H1 (cell line): Measurements from ENCODE around the gene HELZ2. TPM values are rescaled to one million over a fixed set of nuclear protein-coding genes. Genes with fewer than 3 reads are reported as not detected.

Experiments used
- CTCF ChIA-PET: fragments of 300-600 bp; sonication (Branson Sonifier 250); formaldehyde crosslinking; loops from one replicate; lab custom pipeline; 2021; ENCODE audit not compliant: partially characterized antibody; lab: Charles Lee
- POLR2A ChIA-PET: fragments of 300-600 bp; sonication (Branson Sonifier 250); formaldehyde crosslinking; loops from one replicate; lab custom pipeline; 2021; ENCODE audit warnings: inconsistent platforms; ENCODE audit not compliant: partially characterized antibody; lab: Charles Lee
- DNase-seq, 2 experiments: peaks; one replicate each; pipeline versions ENCODE4 v3.0.0 to v3.0.0-alpha.2; 2010 to 2022; ENCODE audit warnings: low spot score in 2 of 2, low read depth in 1 of 2, mixed read lengths in 1 of 2
- FAIRE-seq: peaks from 2 replicates; lab custom pipeline; 2011; peaks lifted over from hg19 to GRCh38; lab: Jason Lieb, UNC
- H2AFZ ChIP-seq: 2 replicates; pipeline ENCODE4 v1.8.1; 2012; ENCODE audit warnings: low read length, inconsistent platforms
- H2AK5ac ChIP-seq: 2 replicates; pipeline ENCODE4 v1.6.1; 2013; ENCODE audit warnings: low read depth, low read length
- H2BK120ac ChIP-seq: replicated peaks from 2 replicates; pipeline ENCODE3; 2013; ENCODE audit warnings: low read depth, low read length, inconsistent platforms
- H2BK12ac ChIP-seq: 2 replicates; pipeline ENCODE4 v1.6.1; 2013; ENCODE audit warnings: low read depth, low read length
- H2BK15ac ChIP-seq: 2 replicates; pipeline ENCODE4 v1.6.1; 2013; ENCODE audit warnings: low read length
- H2BK20ac ChIP-seq: 2 replicates; pipeline ENCODE4 v1.6.1; 2013; ENCODE audit warnings: low read length
- H2BK5ac ChIP-seq: 2 replicates; pipeline ENCODE4 v1.6.1; 2013; ENCODE audit warnings: low read depth, low read length
- H3K14ac ChIP-seq: 2 replicates; pipeline ENCODE4 v1.6.1; 2013; ENCODE audit warnings: inconsistent platforms; ENCODE audit not compliant: insufficient read length
- H3K18ac ChIP-seq: 2 replicates; pipeline ENCODE4 v1.6.1; 2013; ENCODE audit warnings: low read length; ENCODE audit errors: extremely low read depth
- H3K23ac ChIP-seq: 2 replicates; pipeline ENCODE4 v1.6.1; 2013; ENCODE audit warnings: inconsistent platforms; ENCODE audit not compliant: insufficient read length
- H3K23me2 ChIP-seq: 2 replicates; pipeline ENCODE4 v1.6.1; 2013; ENCODE audit warnings: low read depth, low read length
- H3K27ac ChIP-seq: 2 replicates; pipeline ENCODE4 v1.6.1; 2011; ENCODE audit warnings: low read depth, low read length, inconsistent platforms
- H3K27me3 ChIP-seq, 4 experiments: replicated peaks in 1 of 4; 1 replicate in 1 of 4; 2 replicates in 3 of 4; pipeline versions ENCODE4 v1.6.1 to v1.8.1; 2011 to 2013; ENCODE audit warnings: low read length in 3 of 4, mild to moderate bottlenecking in 3 of 4, inconsistent platforms in 2 of 4, mixed read lengths in 2 of 4, moderate library complexity in 1 of 4; ENCODE audit not compliant: control insufficient read depth in 3 of 4, insufficient read depth in 3 of 4; ENCODE audit errors: extremely low read depth in 1 of 4
- H3K36me3 ChIP-seq, 4 experiments: 2 replicates each; pipeline versions ENCODE4 v1.6.1 to v1.8.1; 2011 to 2013; ENCODE audit warnings: mild to moderate bottlenecking in 4 of 4, low read length in 3 of 4, moderate library complexity in 2 of 4, control low read depth in 1 of 4, inconsistent platforms in 1 of 4; ENCODE audit not compliant: insufficient read depth in 4 of 4, control insufficient read depth in 2 of 4
- H3K4ac ChIP-seq: replicated peaks from 2 replicates; pipeline ENCODE3; 2013; ENCODE audit warnings: low read length, low read depth, mixed read lengths, inconsistent platforms; ENCODE audit not compliant: insufficient read length
- H3K4me1 ChIP-seq, 4 experiments: replicated peaks in 1 of 4; 1 replicate in 1 of 4; 2 replicates in 3 of 4; pipeline versions ENCODE4 v1.6.1 to v1.8.1; 2011 to 2013; ENCODE audit warnings: low read length in 3 of 4, inconsistent platforms in 2 of 4, mixed read lengths in 1 of 4; ENCODE audit not compliant: insufficient read depth in 4 of 4, control insufficient read depth in 3 of 4
- H3K4me2 ChIP-seq, 2 experiments: 2 replicates each; pipeline versions ENCODE4 v1.6.1 to v1.8.1; 2011 to 2013; ENCODE audit warnings: low read depth in 2 of 2, low read length in 2 of 2, control low read depth in 1 of 2, inconsistent platforms in 1 of 2, mild to moderate bottlenecking in 1 of 2; ENCODE audit not compliant: insufficient read depth in 1 of 2
- H3K4me3 ChIP-seq, 4 experiments: fragments of 200-600, 300-600 bp in 1 of 4; sonication (generic), shearing (Covaris generic), sonication (Bioruptor Twin) in 1 of 4; 2 replicates each; pipeline versions ENCODE4 v1.5.1 to v1.8.1; 2011 to 2016; ENCODE audit warnings: low read length in 4 of 4, low read depth in 3 of 4, control low read depth in 2 of 4, inconsistent platforms in 2 of 4, mild to moderate bottlenecking in 2 of 4, mixed read lengths in 1 of 4, moderate library complexity in 1 of 4; ENCODE audit not compliant: insufficient read depth in 2 of 4; ENCODE audit errors: extremely low read depth in 1 of 4
- H3K56ac ChIP-seq: replicated peaks from 2 replicates; pipeline ENCODE3; 2013; ENCODE audit warnings: low read depth, mild to moderate bottlenecking, mixed read lengths, low read length, inconsistent platforms; ENCODE audit not compliant: insufficient read length
- H3K79me1 ChIP-seq: 2 replicates; pipeline ENCODE4 v1.6.1; 2013; ENCODE audit warnings: low read depth, low read length, control low read depth
- H3K79me2 ChIP-seq, 2 experiments: 2 replicates each; pipeline versions ENCODE4 v1.6.1 to v1.8.1; 2012 to 2013; ENCODE audit warnings: low read length in 2 of 2, mild to moderate bottlenecking in 2 of 2, inconsistent platforms in 1 of 2; ENCODE audit not compliant: insufficient read depth in 2 of 2, control insufficient read depth in 1 of 2
- H3K9ac ChIP-seq, 4 experiments: replicated peaks in 1 of 4; 1 replicate in 1 of 4; 2 replicates in 3 of 4; pipeline versions ENCODE4 v1.6.1 to v1.8.1; 2011 to 2013; ENCODE audit warnings: low read depth in 3 of 4, low read length in 3 of 4, control low read depth in 2 of 4, mild to moderate bottlenecking in 2 of 4, moderate library complexity in 2 of 4, inconsistent platforms in 1 of 4; ENCODE audit errors: extremely low read depth in 1 of 4
- H3K9me3 ChIP-seq, 2 experiments: 2 replicates each; pipeline versions ENCODE4 v1.6.1 to v1.8.1; 2012 to 2013; ENCODE audit warnings: mild to moderate bottlenecking in 2 of 2, moderate library complexity in 2 of 2, control low read depth in 1 of 2, inconsistent platforms in 1 of 2, low read depth in 1 of 2, low read length in 1 of 2, mixed read lengths in 1 of 2; ENCODE audit not compliant: insufficient read depth in 2 of 2
- H4K20me1 ChIP-seq, 2 experiments: replicated peaks in 1 of 2; 2 replicates each; pipeline versions ENCODE3 to v1.8.1; 2011 to 2013; ENCODE audit warnings: inconsistent platforms in 2 of 2, low read length in 2 of 2, mild to moderate bottlenecking in 1 of 2; ENCODE audit not compliant: insufficient read depth in 2 of 2, control insufficient read depth in 1 of 2
- H4K5ac ChIP-seq: 2 replicates; pipeline ENCODE4 v1.6.1; 2013; ENCODE audit warnings: low read length, low read depth, mixed read lengths, inconsistent platforms; ENCODE audit not compliant: insufficient read length
- H4K8ac ChIP-seq: 2 replicates; pipeline ENCODE4 v1.8.0; 2013; ENCODE audit warnings: mild to moderate bottlenecking, moderate library complexity, low read length, inconsistent platforms; ENCODE audit not compliant: insufficient read depth; ENCODE audit errors: extremely low read depth
- H4K91ac ChIP-seq: replicated peaks from 2 replicates; pipeline ENCODE3; 2013; ENCODE audit warnings: low read length, mixed read lengths, inconsistent platforms; ENCODE audit not compliant: insufficient read length
- KDM5A ChIP-seq: fragments of 200-600 bp; IDR thresholded peaks from 2 replicates; pipeline ENCODE4 v1.7.1; 2012; ENCODE audit warnings: mild to moderate bottlenecking, low read length, inconsistent platforms, mixed read lengths
- TBP ChIP-seq: IDR thresholded peaks from 2 replicates; pipeline ENCODE4 v1.6.1; 2011; ENCODE audit warnings: low read depth, low read length, improper control_type of control experiment
- TCF12 ChIP-seq: IDR thresholded peaks from 2 replicates; pipeline ENCODE4 v1.6.1; 2011; ENCODE audit warnings: low read depth, mild to moderate bottlenecking, low read length
- WGBS, 2 experiments: shearing (Covaris generic) in 1 of 2; methylation state at CpG; one replicate each; pipeline versions ENCODE4 v1.1.6 to v1.1.7; 2013 to 2015; ENCODE audit warnings: low lambda C conversion rate in 2 of 2, mixed read lengths in 2 of 2, inconsistent platforms in 1 of 2, low coverage in 1 of 2, missing lambda C conversion rate in 1 of 2; ENCODE audit not compliant: insufficient replicate concordance in 2 of 2, insufficient coverage in 1 of 2, insufficient read length in 1 of 2; ENCODE audit errors: extremely low coverage in 1 of 2, missing lambda C conversion rate in 1 of 2; 5-methylcytosine and 5-hydroxymethylcytosine counted together
- polyA plus RNA-seq, 7 experiments: library from polyadenylated mRNA; depleted of rRNA in 3 of 7; stranded (reverse) in 5 of 7; unstranded in 2 of 7; fragments of >200 nt in 5 of 7; fragments of 200-250 nt in 2 of 7; gene quantifications; 1 replicate in 5 of 7; 2 replicates in 1 of 7; 4 replicates in 1 of 7; pipeline versions ENCODE4 v1.2.1 to v1.2.3, GENCODE V29; 2011 to 2013; ENCODE audit warnings: missing spikeins in 2 of 7, mixed read lengths in 2 of 7
- total RNA-seq: library from RNA; stranded (reverse); fragmentation: NEBNext Ultra II Directional; extraction: Animal tissue kit (Norgen Biotek cat#: 25700); gene quantifications from 2 replicates; pipeline ENCODE4 v1.2.1, GENCODE V29; 2021

Gene HELZ2
- total and polyA plus RNA-seq, 2 of the 8 experiments (the other 6 are each of a cell fraction or from before 2014, with no cell fraction given) = 7.9 to 17.5 TPM

DNA sequence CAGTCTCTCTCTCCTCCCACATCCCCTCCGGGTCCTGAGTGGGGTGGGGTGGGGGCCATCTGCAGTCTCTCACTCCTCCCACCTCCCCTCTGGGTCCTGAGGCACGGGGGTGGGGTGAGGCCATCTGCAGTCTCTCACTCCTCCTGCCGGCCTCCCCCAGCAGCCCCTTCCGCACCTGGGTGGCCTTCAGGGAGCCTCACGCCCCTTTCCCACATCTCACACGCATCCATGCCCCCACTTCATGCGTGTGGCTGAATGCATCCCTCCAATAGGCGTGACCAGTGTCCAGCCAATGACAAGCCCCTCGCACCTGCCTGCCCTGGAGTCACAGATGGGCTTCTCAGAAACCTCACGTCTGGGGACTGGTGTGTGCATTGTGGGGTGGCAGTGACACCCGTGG lies 25.5 kb downstream of the HELZ2 start:
- Histone ChIP-seq H3K9me3 (no peaks in the 10 kb centered on the region), H2BK12ac (peak overlapping the region; percentile 68; the same call in 1 of the 2 replicates), H2BK5ac (peak overlapping the region; percentile 78; the same call in 1 of the 2 replicates), H3K27me3 (no peaks in the 10 kb centered on the region), H3K23ac (no peak overlapping the region), H3K14ac (no peak overlapping the region), H4K8ac (no peak overlapping the region), H3K23me2 (no peaks in the 10 kb centered on the region; the same call in 1 of the 2 replicates), H4K91ac (peak overlapping the region; percentile 36), H4K20me1 (no peaks in the 10 kb centered on the region), H3K9ac (no peak overlapping the region), H2AFZ (no peak overlapping the region), H2BK120ac (no peak overlapping the region), H3K4me2 (no peak overlapping the region), H3K79me1 (no peaks in the 10 kb centered on the region), H3K79me2 (no peaks in the 10 kb centered on the region), H3K4me1 (peaks cover 0 to 30% (median 14%) of the 10 kb centered on the region in 4 experiments; a peak in 6 of 7 replicates), H3K18ac (peak overlapping the region; percentile 71; the same call in 1 of the 2 replicates), H2BK15ac (no peak overlapping the region), H3K4ac (peak overlapping the region; percentile 74), H3K4me3 (no peak overlapping the region), H3K36me3 (no peaks in the 10 kb centered on the region), H3K56ac (no peak overlapping the region), H2AK5ac (no peak overlapping the region), H4K5ac (no peak overlapping the region), H3K27ac (no peak overlapping the region), H2BK20ac (no peak overlapping the region)
- ChIA-PET CTCF (interaction anchor here (1.4 kb wide), 1 partner anchor 11 kb away, joined by 7 read pairs; the partner anchor contains the start of gene PTK6), POLR2A (interaction anchor here (1.0 to 2.3 kb wide), 2 partner anchors 14 to 27 kb away, joined by 3 to 10 read pairs; partner anchors contain the start of gene PPDPF)
- 84% methylated on average over 10 of the region's 11 CpGs; no CpG with 5 or more reads in 1 of the 2 experiments for WGBS, 2 experiments
- no peak for TF ChIP-seq TCF12
- TF ChIP-seq TBP = no peak
- no peak for TF ChIP-seq KDM5A
- FAIRE-seq (no peak), DNase-seq (no peak)
